Duodenal mucosa (tissue), 2 donors: ENCODE measurements around the gene SLC9A9.

Experiments used
- H3K27ac ChIP-seq: one replicate; pipeline ENCODE4 v1.7.0; 2013; ENCODE audit warnings: low read depth, low read length
- H3K27me3 ChIP-seq, 2 donors: one replicate each; pipeline ENCODE4 v1.7.0; 2013; ENCODE audit warnings: low read length in 2 of 2, control low read depth in 1 of 2; ENCODE audit not compliant: insufficient read depth in 2 of 2, control insufficient read depth in 1 of 2
- H3K36me3 ChIP-seq, 2 donors: one replicate each; pipeline ENCODE4 v1.7.0; 2013; ENCODE audit warnings: low read length in 2 of 2, control low read depth in 1 of 2; ENCODE audit not compliant: insufficient read depth in 2 of 2, control insufficient read depth in 1 of 2
- H3K4me1 ChIP-seq, 2 donors: one replicate each; pipeline ENCODE4 v1.7.0; 2013; ENCODE audit warnings: low read length in 2 of 2, control low read depth in 1 of 2; ENCODE audit not compliant: insufficient read depth in 2 of 2, control insufficient read depth in 1 of 2
- H3K4me3 ChIP-seq, 2 donors: one replicate each; pipeline ENCODE4 v1.7.0; 2013; ENCODE audit warnings: low read length in 2 of 2, low read depth in 1 of 2
- H3K9ac ChIP-seq, 2 donors: one replicate each; pipeline ENCODE4 v1.7.0; 2013; ENCODE audit warnings: low read length in 2 of 2, low read depth in 1 of 2
- H3K9me3 ChIP-seq, 2 donors: one replicate each; pipeline ENCODE4 v1.7.0; 2013; ENCODE audit warnings: low read length in 2 of 2, control low read depth in 1 of 2; ENCODE audit not compliant: control insufficient read depth in 1 of 2

Gene SLC9A9

GRCh38 chr3:143737065-143737464 lies 111.2 kb downstream of the SLC9A9 start:
- no peak overlapping the region for H3K9ac ChIP-seq
- H3K27ac ChIP-seq, result no peak overlapping the region
- H3K4me3 ChIP-seq, result no peak overlapping the region
- H3K27me3 ChIP-seq, result no peaks in the 10 kb centered on the region
- peaks cover 0 to 4% of the 10 kb centered on the region in 2 donors for H3K9me3 ChIP-seq
- no peaks in the 10 kb centered on the region for H3K4me1 ChIP-seq
- H3K36me3 ChIP-seq, result no peaks in the 10 kb centered on the region

DNA sequence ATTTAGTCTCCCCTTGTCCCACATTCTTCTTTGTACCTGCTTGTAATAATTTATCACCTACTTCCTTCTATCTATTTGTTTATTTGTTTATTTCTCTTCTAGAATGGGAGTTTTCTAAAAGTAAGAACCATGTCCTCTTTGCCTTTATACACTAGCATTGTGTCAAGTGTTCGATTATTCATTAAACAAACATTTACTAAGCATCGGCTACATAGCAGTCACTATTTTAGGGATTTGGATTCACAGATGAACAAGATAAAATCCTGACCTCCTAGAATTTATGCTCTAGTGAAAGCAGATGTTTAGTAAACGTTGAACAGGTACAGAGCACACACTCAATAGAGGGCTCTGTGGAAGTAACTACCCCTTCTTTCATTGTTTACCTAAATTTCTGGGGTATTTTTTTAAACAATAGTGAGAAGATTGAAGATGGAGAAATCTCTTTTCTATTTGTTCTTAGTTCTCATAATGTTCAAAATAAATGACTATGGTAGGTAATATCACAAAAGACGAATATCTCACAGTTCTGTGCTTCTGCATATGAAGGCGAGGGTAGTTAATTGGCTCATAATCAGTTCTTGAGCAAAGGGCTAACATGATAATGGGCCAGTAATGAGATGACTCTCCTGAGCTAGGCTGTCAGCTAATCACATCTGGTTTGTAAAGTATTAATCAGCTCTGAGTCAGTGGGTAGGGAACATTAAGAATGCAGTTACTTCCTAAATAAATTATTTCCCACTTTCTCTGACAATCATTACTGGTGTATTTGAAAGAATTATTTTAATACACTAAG lies 111.9 kb downstream of the SLC9A9 start:
- Histone ChIP-seq H3K36me3 (no peaks in the 10 kb centered on the region), H3K9me3 (peaks cover 0 to 4% of the 10 kb centered on the region in 2 donors)

DNA sequence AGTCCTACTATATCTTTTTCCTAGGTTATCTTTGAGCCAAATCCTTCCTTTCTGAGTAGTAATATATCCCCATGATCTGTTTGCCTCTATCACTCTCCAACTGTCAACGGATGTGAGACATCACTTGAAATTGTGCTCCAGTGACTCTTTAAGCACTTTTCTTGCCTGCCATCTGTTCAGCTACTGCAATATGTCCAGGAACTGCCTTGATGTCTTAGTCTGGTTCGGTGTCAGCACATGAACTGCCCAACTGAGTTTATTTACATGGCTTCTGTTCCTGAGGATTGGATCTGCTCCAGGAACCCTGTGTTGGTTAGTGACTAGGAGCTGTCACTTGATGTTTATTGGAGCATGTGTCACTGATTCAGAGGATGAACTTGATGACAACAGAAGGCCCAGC lies 116.5 kb downstream of the SLC9A9 start:
- Histone ChIP-seq H3K4me3 (no peak overlapping the region), H3K9me3 (no peaks in the 10 kb centered on the region), H3K4me1 (no peaks in the 10 kb centered on the region), H3K27me3 (no peaks in the 10 kb centered on the region), H3K36me3 (no peaks in the 10 kb centered on the region), H3K27ac (no peak overlapping the region), H3K9ac (no peak overlapping the region)

More for the DNA sequence above, 111.9 kb downstream of the SLC9A9 start:
- Histone ChIP-seq H3K9ac (no peak overlapping the region), H3K4me1 (no peaks in the 10 kb centered on the region), H3K4me3 (no peak overlapping the region), H3K27me3 (no peaks in the 10 kb centered on the region), H3K27ac (no peak overlapping the region)

GRCh38 chr3:143731320-143731719 lies 116.9 kb downstream of the SLC9A9 start:
- Histone ChIP-seq H3K27me3 (no peaks in the 10 kb centered on the region), H3K27ac (no peak overlapping the region), H3K36me3 (no peaks in the 10 kb centered on the region), H3K9ac (no peak overlapping the region), H3K9me3 (no peaks in the 10 kb centered on the region), H3K4me1 (no peaks in the 10 kb centered on the region), H3K4me3 (no peak overlapping the region)

- H3K36me3 ChIP-seq, result no peaks in the 10 kb centered on the region
- no peaks in the 10 kb centered on the region for H3K4me1 ChIP-seq
- H3K9me3 ChIP-seq, result no peaks in the 10 kb centered on the region
- no peak overlapping the region for H3K27ac ChIP-seq
- no peaks in the 10 kb centered on the region for H3K27me3 ChIP-seq
- no peak overlapping the region for H3K9ac ChIP-seq
- H3K4me3 ChIP-seq, result no peak overlapping the region
Measured at GRCh38 chr3:143727391-143727790, 120.9 kb downstream of the SLC9A9 start.

- Histone ChIP-seq H3K36me3 (no peaks in the 10 kb centered on the region), H3K27ac (no peak overlapping the region), H3K4me1 (no peaks in the 10 kb centered on the region), H3K27me3 (no peaks in the 10 kb centered on the region), H3K4me3 (no peak overlapping the region), H3K9me3 (no peaks in the 10 kb centered on the region), H3K9ac (no peak overlapping the region)
Measured at GRCh38 chr3:143726727-143727126, 121.5 kb downstream of the SLC9A9 start.

DNA sequence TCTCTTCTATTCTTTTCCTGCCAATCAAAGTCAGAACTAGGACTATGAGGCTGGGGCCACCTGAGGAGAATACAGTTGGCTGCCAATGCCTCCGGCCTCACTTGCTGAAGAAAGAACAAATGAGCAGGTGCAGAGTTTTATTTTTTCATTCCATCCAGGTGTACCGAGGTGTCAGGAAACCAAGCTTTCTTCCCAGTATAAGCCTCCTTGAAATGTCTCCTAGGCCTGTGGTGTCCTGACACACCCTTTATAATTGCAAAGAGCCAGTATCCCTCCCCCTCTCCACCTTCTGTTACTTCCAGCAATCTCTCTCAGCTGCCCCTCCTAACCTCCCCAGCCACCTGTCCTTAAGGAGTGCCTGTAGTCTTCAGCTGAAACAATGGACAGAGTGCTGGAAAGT lies 127.9 kb downstream of the SLC9A9 start:
- Histone ChIP-seq H3K9ac (no peak overlapping the region), H3K4me3 (no peak overlapping the region), H3K9me3 (no peaks in the 10 kb centered on the region), H3K27me3 (no peaks in the 10 kb centered on the region), H3K36me3 (no peaks in the 10 kb centered on the region), H3K4me1 (no peaks in the 10 kb centered on the region), H3K27ac (no peak overlapping the region)

DNA sequence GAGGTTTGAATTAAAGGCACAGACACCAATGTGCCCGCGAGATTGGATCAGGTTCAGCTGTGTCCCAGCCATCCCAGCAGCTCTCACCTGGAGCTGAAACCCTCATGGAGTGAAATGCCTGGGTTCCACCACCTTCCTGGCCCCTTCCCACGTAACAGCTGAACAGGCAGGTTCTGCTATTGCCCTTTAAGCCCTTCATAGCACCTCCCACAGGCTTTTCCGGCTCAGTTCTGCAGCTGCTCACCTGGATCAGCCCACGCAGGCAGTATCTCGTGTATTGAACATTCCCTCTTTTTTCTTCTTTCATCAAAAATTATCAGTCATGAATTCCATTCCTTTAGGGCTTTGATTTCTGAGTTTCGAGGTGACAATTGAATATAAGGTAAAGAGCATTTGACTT lies 129.8 kb downstream of the SLC9A9 start:
- H3K27ac ChIP-seq, result no peak overlapping the region
- no peak overlapping the region for H3K4me3 ChIP-seq
- no peaks in the 10 kb centered on the region for H3K27me3 ChIP-seq
- no peaks in the 10 kb centered on the region for H3K36me3 ChIP-seq
- H3K9ac ChIP-seq, result no peak overlapping the region
- H3K9me3 ChIP-seq, result no peaks in the 10 kb centered on the region
- no peaks in the 10 kb centered on the region for H3K4me1 ChIP-seq

DNA sequence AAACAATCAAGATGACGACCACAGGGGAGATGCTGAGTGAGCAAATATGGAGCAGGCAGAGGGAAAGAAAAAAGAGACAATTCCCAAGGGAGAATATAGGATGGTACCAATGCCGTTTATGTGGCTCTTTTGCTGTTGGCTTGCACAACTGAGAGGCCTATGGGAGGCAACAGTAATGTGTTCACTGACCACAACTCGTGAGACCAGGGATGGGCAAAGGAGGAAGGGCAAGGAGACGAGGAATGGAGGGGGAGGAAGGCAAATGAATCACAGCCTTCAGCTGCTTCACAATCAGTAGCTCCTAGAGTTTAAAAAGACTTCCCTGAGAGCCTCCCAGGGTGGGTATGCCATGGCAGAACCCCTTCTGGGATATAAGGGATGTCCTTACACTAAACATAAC lies 131.5 kb downstream of the SLC9A9 start:
- H3K4me3 ChIP-seq, result no peak overlapping the region
- no peaks in the 10 kb centered on the region for H3K9me3 ChIP-seq
- no peak overlapping the region for H3K9ac ChIP-seq
- no peaks in the 10 kb centered on the region for H3K27me3 ChIP-seq
- no peaks in the 10 kb centered on the region for H3K36me3 ChIP-seq
- H3K27ac ChIP-seq, result no peak overlapping the region
- H3K4me1 ChIP-seq, result no peaks in the 10 kb centered on the region

DNA sequence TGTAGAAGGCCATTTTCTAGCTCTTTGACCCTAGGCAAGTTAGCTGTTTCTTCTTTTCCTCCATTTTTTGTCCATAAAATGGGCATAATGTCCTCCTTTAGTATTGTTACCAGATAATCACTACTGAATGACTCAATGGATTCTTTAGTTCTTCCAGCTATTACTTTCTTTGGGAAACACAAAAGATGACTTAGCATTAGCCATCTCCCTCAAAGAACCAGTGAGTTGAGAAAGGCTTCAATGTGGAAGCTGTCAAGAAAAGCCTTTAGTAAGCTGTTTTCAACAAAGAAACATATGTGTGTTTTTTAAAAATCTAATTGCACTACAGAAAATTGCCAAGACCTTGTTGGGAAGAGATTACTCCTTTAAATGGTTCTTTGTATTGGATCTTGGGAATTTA lies 135.7 kb downstream of the SLC9A9 start:
- Histone ChIP-seq H3K9me3 (no peaks in the 10 kb centered on the region), H3K4me1 (no peaks in the 10 kb centered on the region), H3K27me3 (no peaks in the 10 kb centered on the region), H3K36me3 (no peaks in the 10 kb centered on the region), H3K9ac (no peak overlapping the region), H3K4me3 (no peak overlapping the region), H3K27ac (no peak overlapping the region)
